ENCODE results near the gene ART1.

DNA sequence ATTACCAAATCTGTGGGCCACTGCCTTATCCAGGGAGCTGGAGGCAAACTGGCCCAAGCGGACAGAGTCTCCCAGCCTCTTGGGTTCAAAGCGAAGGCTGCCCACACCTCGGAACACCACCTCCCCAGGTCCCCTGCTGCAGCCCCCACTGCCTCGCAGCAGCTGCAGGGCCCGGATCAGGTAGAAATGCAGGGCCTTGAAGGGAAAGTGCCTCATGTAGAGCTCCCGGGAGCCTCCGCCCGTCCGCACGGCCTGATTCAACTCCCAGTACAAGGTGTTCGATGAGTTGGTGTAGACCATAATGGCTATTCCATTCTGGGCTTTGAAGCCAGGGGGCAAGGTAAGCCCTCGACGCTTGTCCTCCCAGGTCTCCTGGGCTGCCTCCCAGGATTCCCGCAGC, 5.1 kb upstream of the ART1 start:
- TF ChIP-seq, protein P1, sequence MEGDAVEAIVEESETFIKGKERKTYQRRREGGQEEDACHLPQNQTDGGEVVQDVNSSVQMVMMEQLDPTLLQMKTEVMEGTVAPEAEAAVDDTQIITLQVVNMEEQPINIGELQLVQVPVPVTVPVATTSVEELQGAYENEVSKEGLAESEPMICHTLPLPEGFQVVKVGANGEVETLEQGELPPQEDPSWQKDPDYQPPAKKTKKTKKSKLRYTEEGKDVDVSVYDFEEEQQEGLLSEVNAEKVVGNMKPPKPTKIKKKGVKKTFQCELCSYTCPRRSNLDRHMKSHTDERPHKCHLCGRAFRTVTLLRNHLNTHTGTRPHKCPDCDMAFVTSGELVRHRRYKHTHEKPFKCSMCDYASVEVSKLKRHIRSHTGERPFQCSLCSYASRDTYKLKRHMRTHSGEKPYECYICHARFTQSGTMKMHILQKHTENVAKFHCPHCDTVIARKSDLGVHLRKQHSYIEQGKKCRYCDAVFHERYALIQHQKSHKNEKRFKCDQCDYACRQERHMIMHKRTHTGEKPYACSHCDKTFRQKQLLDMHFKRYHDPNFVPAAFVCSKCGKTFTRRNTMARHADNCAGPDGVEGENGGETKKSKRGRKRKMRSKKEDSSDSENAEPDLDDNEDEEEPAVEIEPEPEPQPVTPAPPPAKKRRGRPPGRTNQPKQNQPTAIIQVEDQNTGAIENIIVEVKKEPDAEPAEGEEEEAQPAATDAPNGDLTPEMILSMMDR (IDR thresholded peaks at IDR 0.05; ENCODE audit: extremely low read depth in 1 of 2, insufficient read depth in 1 of 2, low read depth in 1 of 2, low read length in 2 of 2), result no peak
- no peak for TF ChIP-seq POLR2AphosphoS5 (IDR thresholded peaks at IDR 0.05; ENCODE audit: insufficient read depth, low read depth, low read length)

Data from endothelial cell of umbilical vein (primary cell).